GM18951 (cell line): ENCODE results near the gene SUMF1.

ENCODE experiments used
- POLR2A ChIP-seq: IDR thresholded peaks from 4 replicates; pipeline ENCODE4 v1.6.1; 2011; ENCODE audit warnings: mild to moderate bottlenecking; ENCODE audit not compliant: insufficient read length, insufficient read depth; ENCODE audit errors: extremely low read depth
- in situ Hi-C: fragments of 300-500 bp; cut with MboI; formaldehyde crosslinking; loops from one replicate; pipeline ENCODE4 v1.12.0; 2022; ENCODE audit warnings: low sequenced_read_pairs, mixed read lengths, inconsistent platforms; ENCODE audit not compliant: unreplicated experiment

Gene SUMF1

DNA sequence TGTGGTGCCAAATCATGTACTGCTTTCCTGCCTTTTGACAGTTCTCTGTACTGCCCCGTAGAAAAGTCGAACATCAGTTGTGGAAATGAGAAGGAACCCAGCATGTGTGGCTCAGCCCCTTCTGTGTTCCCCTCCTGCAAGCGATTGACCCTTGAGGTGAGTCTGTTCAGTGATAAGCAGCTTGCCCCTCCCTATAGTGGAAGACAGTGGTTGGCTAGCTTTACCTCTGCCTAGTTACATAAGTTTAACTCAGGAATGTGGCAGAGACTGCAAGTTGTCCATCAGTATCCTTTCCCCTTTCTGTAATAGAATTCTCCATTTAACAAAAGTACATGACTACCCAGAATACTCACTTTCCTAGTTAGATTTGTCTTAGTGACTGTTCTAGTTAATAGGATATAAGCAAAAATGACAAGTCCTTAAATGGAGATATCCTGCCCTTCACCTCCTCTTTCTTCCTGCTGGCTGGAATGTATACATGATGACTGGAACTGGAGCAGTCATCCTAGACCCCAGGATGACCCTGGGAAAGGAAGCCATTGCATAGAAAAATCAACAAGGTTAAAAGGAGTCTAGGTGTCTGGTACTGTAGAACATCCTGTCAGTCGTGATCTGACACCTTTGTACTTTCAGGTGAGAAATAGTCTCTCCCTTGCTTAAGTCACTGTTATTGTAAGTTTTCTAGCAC, 153.3 kb downstream of the SUMF1 start:
- no peak for TF ChIP-seq POLR2A
- in situ Hi-C loops = no loop called here

DNA sequence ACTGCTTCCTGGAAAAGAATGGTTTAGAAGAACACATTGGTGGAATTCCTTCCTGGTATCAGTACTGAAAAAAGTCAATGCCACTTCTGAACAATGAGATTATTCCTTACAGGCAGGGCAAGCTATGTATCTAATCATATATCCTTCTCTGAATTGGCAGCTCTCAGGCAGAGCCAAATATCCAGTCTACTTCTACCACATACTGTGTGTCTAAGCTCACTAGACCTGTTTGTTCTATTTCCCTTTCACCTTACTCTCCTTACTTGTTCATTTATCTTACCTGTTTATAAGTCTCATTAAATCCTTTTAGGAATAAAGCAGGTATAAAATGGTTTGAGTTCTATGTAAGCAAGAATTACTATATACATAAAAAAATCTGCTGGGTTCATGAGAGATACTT, 155.6 kb downstream of the SUMF1 start:
- in situ Hi-C loops = no loop called here
- TF ChIP-seq POLR2A = no peak
